ENCODE results near the gene ARHGAP31. TPM values are rescaled to one million over a fixed set of nuclear protein-coding genes. Genes with fewer than 3 reads are reported as not detected.
A peak's percentile ranks its signal among the peaks of the same experiment; 100 is the strongest.

Gene ARHGAP31
- total and polyA plus RNA-seq, 7 donors: 1.9 to 13.2 (median 5.3) TPM

- ATAC-seq: peak; percentile 98 to 99 (median 99)
- intact Hi-C loops (cut with DNase I): loop anchor here in 1 of 2 donors (10.0 kb wide), 1 partner anchor 221 kb away; no protein-coding TSS in a partner anchor
- TF ChIP-seq CTCF (IDR thresholded peaks at IDR 0.05): peak; percentile 12
- H3K4me3 ChIP-seq: peak within 1 kb of the TSS; percentile 87
- WGBS, 3 donors: 5 to 6% (median 5%) methylated on average over 51 of the region's 51 CpGs
- peaks cover 0 to 38% of the 10 kb centered on the region in 2 donors for H3K36me3 ChIP-seq (ENCODE audit: insufficient read depth in 1 of 2, low read depth in 1 of 2)
- H3K27ac ChIP-seq: peak within 1 kb of the TSS; percentile 92
- H3K9me3 ChIP-seq: no peaks in the 10 kb centered on the region
- DNase-seq: peak; percentile 100
- no peaks in the 10 kb centered on the region for H3K27me3 ChIP-seq (ENCODE audit: insufficient read depth in 3 of 3, low read length in 2 of 3)
- H3K4me1 ChIP-seq: peaks cover 15% of the 10 kb centered on the region
These were observed 169.3 kb downstream of the ARHGAP31 start, which contains the start of gene TMEM39A for GRCh38 chr3:119463171-119464169. TSS of gene TMEM39A (minus strand) at chr3:119463615. CDS start at chr3:119462074, 1,541 bp downstream.

GRCh38 chr3:119468041-119468440 is 173.9 kb downstream of the ARHGAP31 start:
- Histone ChIP-seq H3K4me1 (peaks cover 15% of the 10 kb centered on the region), H3K27me3 (ENCODE audit: insufficient read depth in 3 of 3, low read length in 2 of 3) (no peaks in the 10 kb centered on the region), H3K9me3 (no peaks in the 10 kb centered on the region), H3K27ac (peak overlapping the region; percentile 91), H3K4me3 (peak overlapping the region; percentile 96), H3K36me3 (ENCODE audit: insufficient read depth in 1 of 2, low read depth in 1 of 2) (peaks cover 4 to 27% of the 10 kb centered on the region in 2 donors)
- ATAC-seq (no peak), DNase-seq (no peak)
- intact Hi-C loops (cut with DNase I): loop anchor here in 1 of 2 donors (2.0 to 10.0 kb wide), 2 partner anchors 29 to 217 kb away; no protein-coding TSS in a partner anchor
- 85 to 94% (median 94%) methylated on average over 2 of the region's 2 CpGs for WGBS, 3 donors
- no peak for TF ChIP-seq CTCF (IDR thresholded peaks at IDR 0.05)

GRCh38 chr3:119469418-119470189 is 175.4 kb downstream of the ARHGAP31 start:
- Histone ChIP-seq H3K27ac (peak overlapping the region; percentile 91), H3K9me3 (no peaks in the 10 kb centered on the region), H3K4me3 (peak overlapping the region; percentile 96), H3K4me1 (peaks cover 8% of the 10 kb centered on the region), H3K36me3 (ENCODE audit: insufficient read depth in 1 of 2, low read depth in 1 of 2) (peaks cover 4 to 43% of the 10 kb centered on the region in 2 donors), H3K27me3 (ENCODE audit: insufficient read depth in 3 of 3, low read length in 2 of 3) (no peaks in the 10 kb centered on the region)
- intact Hi-C loops (cut with DNase I): loop anchor here in 1 of 2 donors (2.0 to 10.0 kb wide), 2 partner anchors 27 to 215 kb away; no protein-coding TSS in a partner anchor
- no peak for TF ChIP-seq CTCF (IDR thresholded peaks at IDR 0.05)
- no peak for ATAC-seq
- DNase-seq: no peak
- 12 to 16% (median 14%) methylated on average over 16 of the region's 16 CpGs for WGBS, 3 donors

Other genes starting within 250 kb of the ARHGAP31 start
- not detected for gene TEX55, start 148.2 kb upstream of the ARHGAP31 start, total RNA-seq
- gene TEX55, start 148.2 kb upstream of the ARHGAP31 start, polyA plus RNA-seq: under 1 TPM in 1 of 3 donors, not detected in 2; 0.05 TPM
- not detected for gene UPK1B, start 120.8 kb upstream of the ARHGAP31 start, total RNA-seq
- gene UPK1B, start 120.8 kb upstream of the ARHGAP31 start, polyA plus RNA-seq: under 1 TPM; 0.03 to 0.06 (median 0.05) TPM
- gene B4GALT4, start 53.5 kb upstream of the ARHGAP31 start, total RNA-seq: 1 to 10 TPM; 5.4 to 7.8 (median 6.9) TPM
- 10 to 100 TPM in 1 of 3 donors, 1 to 10 TPM in 2; 3.2 to 12.7 (median 5.7) TPM for gene B4GALT4, start 53.5 kb upstream of the ARHGAP31 start, polyA plus RNA-seq
- gene TMEM39A, start 169.2 kb downstream of the ARHGAP31 start, total RNA-seq: 10 to 100 TPM in 2 of 4 donors, 1 to 10 TPM in 2; 7.5 to 15.6 (median 10.1) TPM
- gene TMEM39A, start 169.2 kb downstream of the ARHGAP31 start, polyA plus RNA-seq: 10 to 100 TPM in 2 of 3 donors, 1 to 10 TPM in 1; 6.0 to 13.0 (median 11.0) TPM
- gene POGLUT1, start 174.6 kb downstream of the ARHGAP31 start, total RNA-seq: 1 to 10 TPM; 3.8 to 5.4 (median 4.4) TPM
- 1 to 10 TPM; 3.1 to 4.3 (median 3.3) TPM for gene POGLUT1, start 174.6 kb downstream of the ARHGAP31 start, polyA plus RNA-seq
- gene TIMMDC1, start 204.2 kb downstream of the ARHGAP31 start, total RNA-seq: 100 to 1,000 TPM; 147 to 198 (median 182) TPM
- gene TIMMDC1, start 204.2 kb downstream of the ARHGAP31 start, polyA plus RNA-seq: 100 to 1,000 TPM in 2 of 3 donors, 10 to 100 TPM in 1; 98.8 to 311 (median 197) TPM